ENCODE data around the gene SHKBP1.

SHKBP1 gene

DNA sequence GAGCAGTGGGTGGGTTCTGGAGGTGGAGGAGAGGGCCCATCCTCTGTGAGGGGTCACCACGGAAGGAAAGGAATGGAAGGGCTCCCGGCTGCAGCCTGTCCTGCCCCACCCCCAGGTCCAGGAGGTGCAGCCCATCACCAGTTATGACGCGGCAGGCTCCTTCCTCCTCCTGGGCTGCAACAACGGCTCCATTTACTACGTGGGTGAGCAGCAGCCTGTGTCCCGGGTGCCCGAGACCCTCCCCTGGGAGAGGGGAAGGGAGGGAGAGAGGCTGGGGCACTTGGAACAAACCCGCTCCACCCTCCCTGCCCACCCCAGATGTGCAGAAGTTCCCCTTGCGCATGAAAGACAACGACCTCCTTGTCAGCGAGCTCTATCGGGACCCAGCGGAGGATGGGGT, 6.6 kb downstream of the SHKBP1 start:
- Histone ChIP-seq H3K4me3 (ENCODE audit: low read length) (no peak overlapping the region), H3K4me1 (ENCODE audit: low read length) (no peaks in the 10 kb centered on the region), H4K20me1 (ENCODE audit: insufficient read depth, low read length) (0 out of 2 replicates have a peak, but pooled peaks cover 4% of the 10 kb centered on the region), H3K36me3 (replicated peaks; ENCODE audit: low read depth, low read length) (peaks cover 23% of the 10 kb centered on the region), H2AFZ (ENCODE audit: low read depth, low read length) (no peak overlapping the region), H3K27ac (ENCODE audit: low read length) (no peak overlapping the region), H3K4me2 (ENCODE audit: low read length) (no peak overlapping the region), H3K9ac (ENCODE audit: low read length) (no peak overlapping the region), H3K9me3 (ENCODE audit: insufficient read depth, low read length) (no peaks in the 10 kb centered on the region), H3K79me2 (ENCODE audit: low read length) (no peaks in the 10 kb centered on the region), H3K27me3 (ENCODE audit: low read depth, low read length) (no peaks in the 10 kb centered on the region)
- TF ChIP-seq, protein P1, sequence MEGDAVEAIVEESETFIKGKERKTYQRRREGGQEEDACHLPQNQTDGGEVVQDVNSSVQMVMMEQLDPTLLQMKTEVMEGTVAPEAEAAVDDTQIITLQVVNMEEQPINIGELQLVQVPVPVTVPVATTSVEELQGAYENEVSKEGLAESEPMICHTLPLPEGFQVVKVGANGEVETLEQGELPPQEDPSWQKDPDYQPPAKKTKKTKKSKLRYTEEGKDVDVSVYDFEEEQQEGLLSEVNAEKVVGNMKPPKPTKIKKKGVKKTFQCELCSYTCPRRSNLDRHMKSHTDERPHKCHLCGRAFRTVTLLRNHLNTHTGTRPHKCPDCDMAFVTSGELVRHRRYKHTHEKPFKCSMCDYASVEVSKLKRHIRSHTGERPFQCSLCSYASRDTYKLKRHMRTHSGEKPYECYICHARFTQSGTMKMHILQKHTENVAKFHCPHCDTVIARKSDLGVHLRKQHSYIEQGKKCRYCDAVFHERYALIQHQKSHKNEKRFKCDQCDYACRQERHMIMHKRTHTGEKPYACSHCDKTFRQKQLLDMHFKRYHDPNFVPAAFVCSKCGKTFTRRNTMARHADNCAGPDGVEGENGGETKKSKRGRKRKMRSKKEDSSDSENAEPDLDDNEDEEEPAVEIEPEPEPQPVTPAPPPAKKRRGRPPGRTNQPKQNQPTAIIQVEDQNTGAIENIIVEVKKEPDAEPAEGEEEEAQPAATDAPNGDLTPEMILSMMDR (IDR thresholded peaks at IDR 0.05; ENCODE audit: low read depth, low read length) = no peak
- TF ChIP-seq EZH2phosphoT487 (IDR thresholded peaks at IDR 0.05; ENCODE audit: low read depth) = no peak

GRCh38 chr19:40584007-40584406, 7.3 kb downstream of the SHKBP1 start:
- no peak overlapping the region for H3K4me3 ChIP-seq (ENCODE audit: low read length)
- no peak for TF ChIP-seq EZH2phosphoT487 (IDR thresholded peaks at IDR 0.05; ENCODE audit: low read depth)
- TF ChIP-seq, protein P1 (IDR thresholded peaks at IDR 0.05; ENCODE audit: low read depth, low read length) = peak; percentile 22
- H3K27me3 ChIP-seq (ENCODE audit: low read depth, low read length) = no peaks in the 10 kb centered on the region
- H3K36me3 ChIP-seq (replicated peaks; ENCODE audit: low read depth, low read length) = peaks cover 25% of the 10 kb centered on the region
- H4K20me1 ChIP-seq (ENCODE audit: insufficient read depth, low read length) = 0 out of 2 replicates have a peak, but pooled peaks cover 4% of the 10 kb centered on the region
- no peak overlapping the region for H3K27ac ChIP-seq (ENCODE audit: low read length)
- no peak overlapping the region for H3K9ac ChIP-seq (ENCODE audit: low read length)
- no peaks in the 10 kb centered on the region for H3K9me3 ChIP-seq (ENCODE audit: insufficient read depth, low read length)
- H3K4me1 ChIP-seq (ENCODE audit: low read length) = no peaks in the 10 kb centered on the region
- H3K79me2 ChIP-seq (ENCODE audit: low read length) = no peaks in the 10 kb centered on the region
- H2AFZ ChIP-seq (ENCODE audit: low read depth, low read length) = no peak overlapping the region
- no peak overlapping the region for H3K4me2 ChIP-seq (ENCODE audit: low read length)

GRCh38 chr19:40585241-40585981, 8.7 kb downstream of the SHKBP1 start:
- H3K79me2 ChIP-seq (ENCODE audit: low read length) = no peaks in the 10 kb centered on the region
- H3K4me2 ChIP-seq (ENCODE audit: low read length) = no peak overlapping the region
- no peaks in the 10 kb centered on the region for H3K4me1 ChIP-seq (ENCODE audit: low read length)
- no peaks in the 10 kb centered on the region for H3K27me3 ChIP-seq (ENCODE audit: low read depth, low read length)
- 0 out of 2 replicates have a peak, but pooled peaks cover 4% of the 10 kb centered on the region for H4K20me1 ChIP-seq (ENCODE audit: insufficient read depth, low read length)
- H3K4me3 ChIP-seq (ENCODE audit: low read length) = no peak overlapping the region
- no peak overlapping the region for H3K27ac ChIP-seq (ENCODE audit: low read length)
- TF ChIP-seq, protein P1 (IDR thresholded peaks at IDR 0.05; ENCODE audit: low read depth, low read length) = no peak
- no peak for TF ChIP-seq EZH2phosphoT487 (IDR thresholded peaks at IDR 0.05; ENCODE audit: low read depth)
- H2AFZ ChIP-seq (ENCODE audit: low read depth, low read length) = no peak overlapping the region
- peaks cover 25% of the 10 kb centered on the region for H3K36me3 ChIP-seq (replicated peaks; ENCODE audit: low read depth, low read length)
- no peak overlapping the region for H3K9ac ChIP-seq (ENCODE audit: low read length)
- no peaks in the 10 kb centered on the region for H3K9me3 ChIP-seq (ENCODE audit: insufficient read depth, low read length)

- no peaks in the 10 kb centered on the region for H3K9me3 ChIP-seq (ENCODE audit: insufficient read depth, low read length)
- TF ChIP-seq, protein P1 (IDR thresholded peaks at IDR 0.05; ENCODE audit: low read depth, low read length) = no peak
- TF ChIP-seq EZH2phosphoT487 (IDR thresholded peaks at IDR 0.05; ENCODE audit: low read depth) = no peak
- no peak overlapping the region for H3K4me3 ChIP-seq (ENCODE audit: low read length)
- peaks cover 26% of the 10 kb centered on the region for H3K36me3 ChIP-seq (replicated peaks; ENCODE audit: low read depth, low read length)
- H2AFZ ChIP-seq (ENCODE audit: low read depth, low read length) = no peak overlapping the region
- H3K4me2 ChIP-seq (ENCODE audit: low read length) = no peak overlapping the region
- 0 out of 2 replicates have a peak, but pooled peaks cover 4% of the 10 kb centered on the region for H4K20me1 ChIP-seq (ENCODE audit: insufficient read depth, low read length)
- H3K79me2 ChIP-seq (ENCODE audit: low read length) = no peaks in the 10 kb centered on the region
- H3K27me3 ChIP-seq (ENCODE audit: low read depth, low read length) = no peaks in the 10 kb centered on the region
- no peak overlapping the region for H3K27ac ChIP-seq (ENCODE audit: low read length)
- no peaks in the 10 kb centered on the region for H3K4me1 ChIP-seq (ENCODE audit: low read length)
- H3K9ac ChIP-seq (ENCODE audit: low read length) = no peak overlapping the region
Measured at GRCh38 chr19:40585982-40586422, 9.3 kb downstream of the SHKBP1 start.

All from OCI-LY3 (cell line).